Mesodermal cell (in vitro differentiated cells): Measurements from ENCODE around the gene ALCAM.

ENCODE experiments used
- H3K27ac ChIP-seq: 2 replicates; pipeline ENCODE4 v1.7.0; 2013; ENCODE audit warnings: mild to moderate bottlenecking, low read depth, low read length, moderate library complexity; ENCODE audit not compliant: severe bottlenecking
- H3K36me3 ChIP-seq: 2 replicates; pipeline ENCODE4 v1.7.1; 2013; ENCODE audit warnings: mild to moderate bottlenecking, low read length, moderate library complexity; ENCODE audit not compliant: control insufficient read depth, insufficient read depth
- H3K4me1 ChIP-seq: one replicate; pipeline ENCODE4 v1.7.1; 2013; ENCODE audit warnings: mild to moderate bottlenecking, low read length; ENCODE audit not compliant: insufficient read depth, control insufficient read depth, poor library complexity, severe bottlenecking
- H3K4me3 ChIP-seq: 2 replicates; pipeline ENCODE4 v1.7.0; 2013; ENCODE audit warnings: low read length, control low read depth, mild to moderate bottlenecking; ENCODE audit not compliant: insufficient read depth, poor library complexity, severe bottlenecking; ENCODE audit errors: extremely low read depth
- H3K9me3 ChIP-seq: 2 replicates; pipeline ENCODE4 v1.7.1; 2013; ENCODE audit warnings: mild to moderate bottlenecking, low read length, moderate library complexity; ENCODE audit not compliant: control insufficient read depth
- WGBS, 2 experiments: methylation state at CpG; one replicate each; pipeline ENCODE4 v1.1.5; 2013; ENCODE audit warnings: missing lambda C conversion rate in 2 of 2; ENCODE audit not compliant: insufficient coverage in 2 of 2; 5-methylcytosine and 5-hydroxymethylcytosine counted together

ALCAM gene

DNA sequence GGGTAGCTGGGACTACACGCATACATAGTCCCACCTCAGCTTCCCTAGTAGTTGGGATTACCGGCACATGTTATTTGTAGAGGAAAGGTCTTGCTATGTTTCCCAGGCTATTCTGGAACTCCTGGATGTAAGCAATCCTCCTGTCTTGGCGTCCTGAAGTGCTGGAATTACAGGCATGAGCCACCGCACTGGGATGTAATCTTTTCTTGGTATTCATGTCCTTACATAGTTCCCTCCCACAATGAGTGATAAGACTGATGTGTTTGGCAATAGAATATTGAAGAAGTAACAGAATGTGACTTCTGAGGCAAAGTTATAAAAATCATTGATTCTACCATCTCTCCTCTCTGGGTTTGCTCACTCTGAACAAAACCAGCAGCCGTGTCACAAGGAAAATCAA, 22.7 kb upstream of the ALCAM start:
- WGBS, 2 experiments = 73 to 85% methylated on average over 3 to 4 of the region's 5 CpGs
- Histone ChIP-seq H3K36me3 (no peaks in the 10 kb centered on the region), H3K4me3 (no peak overlapping the region), H3K9me3 (no peaks in the 10 kb centered on the region), H3K27ac (no peak overlapping the region), H3K4me1 (no peaks in the 10 kb centered on the region)

DNA sequence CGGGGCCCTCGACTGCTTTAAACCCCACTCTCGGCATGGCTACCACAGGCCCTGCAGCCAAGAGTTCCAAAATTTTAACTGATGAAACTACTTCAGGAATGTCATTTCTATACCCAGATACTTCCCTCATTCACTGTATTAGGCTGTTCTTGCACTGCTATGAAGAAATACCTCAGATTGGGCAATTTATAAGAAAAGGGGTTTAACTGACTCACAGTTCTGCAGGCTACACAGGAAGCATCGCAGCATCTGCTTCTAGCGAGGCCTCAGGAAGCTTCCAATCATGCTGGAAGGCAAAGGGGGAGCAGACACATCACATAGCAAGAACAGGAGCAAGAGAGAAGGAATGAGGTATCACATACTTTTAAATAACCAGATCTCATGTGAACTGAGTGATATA, 21.6 kb upstream of the ALCAM start:
- WGBS, 2 experiments = 91% methylated on average over 5 of the region's 5 CpGs; no CpG with 5 or more reads in 1 of the 2 experiments

GRCh38 chr3:105347625-105348302, 18.9 kb upstream of the ALCAM start:
- 100% methylated on average over 1 of the region's 3 CpGs for WGBS, 2 experiments
- Histone ChIP-seq H3K36me3 (no peaks in the 10 kb centered on the region), H3K27ac (no peak overlapping the region), H3K9me3 (no peaks in the 10 kb centered on the region), H3K4me3 (no peak overlapping the region), H3K4me1 (peaks cover 5% of the 10 kb centered on the region)

More for the DNA sequence above, 21.6 kb upstream of the ALCAM start:
- Histone ChIP-seq H3K36me3 (no peaks in the 10 kb centered on the region), H3K4me1 (no peaks in the 10 kb centered on the region), H3K4me3 (no peak overlapping the region), H3K27ac (no peak overlapping the region), H3K9me3 (no peaks in the 10 kb centered on the region)

DNA sequence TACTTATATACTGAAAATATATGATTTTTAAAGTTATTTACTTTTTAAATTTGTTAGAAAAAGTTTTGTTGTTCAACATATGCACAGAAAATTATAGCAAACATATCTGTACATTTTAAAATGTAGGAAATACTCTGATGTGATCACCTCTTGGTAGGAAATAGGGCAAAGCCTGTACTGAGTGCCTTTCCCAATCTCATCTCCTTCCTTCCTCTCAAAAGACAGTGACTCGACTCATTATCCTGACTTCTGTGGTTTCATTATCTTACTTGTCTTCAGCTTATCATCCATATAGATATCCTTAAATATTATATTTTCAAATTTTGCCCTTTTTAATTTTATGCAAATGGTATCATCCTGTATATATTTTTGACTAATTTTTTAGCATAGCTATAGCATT, 18.4 kb upstream of the ALCAM start:
- H3K9me3 ChIP-seq = no peaks in the 10 kb centered on the region
- H3K4me1 ChIP-seq = peaks cover 6% of the 10 kb centered on the region
- 100% methylated on average over 1 of the region's 1 CpG; no CpG with 5 or more reads in 1 of the 2 experiments for WGBS, 2 experiments
- H3K4me3 ChIP-seq = no peak overlapping the region
- H3K27ac ChIP-seq = no peak overlapping the region
- H3K36me3 ChIP-seq = no peaks in the 10 kb centered on the region

- no peak overlapping the region for H3K27ac ChIP-seq
These were observed 16.9 kb upstream of the ALCAM start for GRCh38 chr3:105349684-105350387.

DNA sequence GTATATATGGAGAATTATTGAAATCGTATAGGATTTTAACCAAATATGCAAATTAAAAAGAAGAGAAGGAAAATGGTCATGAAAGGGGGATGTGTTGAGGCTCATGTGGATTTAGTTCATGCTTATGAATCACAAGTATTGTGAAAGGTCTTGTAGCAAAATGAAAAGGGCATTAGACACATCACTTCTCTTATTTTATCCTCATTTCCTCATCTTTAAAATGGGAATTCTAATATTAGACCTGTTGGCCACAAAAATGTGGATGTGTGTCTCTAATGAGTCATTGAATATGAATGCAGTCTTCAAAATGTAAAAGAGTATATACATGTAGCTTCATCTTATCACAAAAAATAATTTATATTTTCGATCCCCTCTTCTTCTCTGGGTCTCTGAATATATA, 14.9 kb upstream of the ALCAM start:
- peaks cover 13% of the 10 kb centered on the region for H3K4me1 ChIP-seq
- 88 to 100% methylated on average over 1 of the region's 2 CpGs for WGBS, 2 experiments
- no peak overlapping the region for H3K4me3 ChIP-seq
- H3K36me3 ChIP-seq = no peaks in the 10 kb centered on the region
- no peaks in the 10 kb centered on the region for H3K9me3 ChIP-seq
- H3K27ac ChIP-seq = no peak overlapping the region

More at GRCh38 chr3:105349684-105350387, 16.9 kb upstream of the ALCAM start:
- 80% methylated on average over 1 of the region's 2 CpGs; no CpG with 5 or more reads in 1 of the 2 experiments for WGBS, 2 experiments
- Histone ChIP-seq H3K36me3 (no peaks in the 10 kb centered on the region), H3K9me3 (no peaks in the 10 kb centered on the region), H3K4me1 (peaks cover 6% of the 10 kb centered on the region), H3K4me3 (no peak overlapping the region)

DNA sequence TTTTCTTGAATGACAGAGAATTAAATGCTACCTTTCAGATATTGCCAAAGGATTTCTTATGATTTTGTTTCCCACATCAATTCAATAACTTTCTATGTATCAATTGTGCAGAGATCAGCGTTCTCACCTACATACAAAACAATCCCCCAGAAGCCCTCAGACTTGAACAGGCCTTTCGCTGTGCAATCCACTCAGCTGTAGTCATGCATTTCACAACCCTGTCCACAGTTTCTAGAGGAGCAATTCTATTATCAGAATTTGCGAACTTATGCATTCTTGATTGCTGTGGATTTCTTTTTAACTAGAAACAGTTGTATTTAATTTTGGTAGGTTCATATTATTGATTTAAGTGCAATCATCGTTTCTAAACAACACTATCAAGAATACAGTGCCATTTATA, 13.7 kb upstream of the ALCAM start:
- WGBS, 2 experiments = 86 to 100% methylated on average over 2 of the region's 4 CpGs
- no peak overlapping the region for H3K27ac ChIP-seq
- peaks cover 13% of the 10 kb centered on the region for H3K4me1 ChIP-seq
- no peaks in the 10 kb centered on the region for H3K9me3 ChIP-seq
- no peak overlapping the region for H3K4me3 ChIP-seq
- H3K36me3 ChIP-seq = no peaks in the 10 kb centered on the region

- H3K9me3 ChIP-seq = no peaks in the 10 kb centered on the region
- H3K27ac ChIP-seq = peak overlapping the region; percentile 30
- peaks cover 13% of the 10 kb centered on the region for H3K4me1 ChIP-seq
- H3K36me3 ChIP-seq = no peaks in the 10 kb centered on the region
- peak overlapping the region; percentile 19 for H3K4me3 ChIP-seq
- WGBS, 2 experiments = 41 to 46% methylated on average over 15 to 27 of the region's 37 CpGs
These were observed 13.1 kb upstream of the ALCAM start for GRCh38 chr3:105353485-105354161.

DNA sequence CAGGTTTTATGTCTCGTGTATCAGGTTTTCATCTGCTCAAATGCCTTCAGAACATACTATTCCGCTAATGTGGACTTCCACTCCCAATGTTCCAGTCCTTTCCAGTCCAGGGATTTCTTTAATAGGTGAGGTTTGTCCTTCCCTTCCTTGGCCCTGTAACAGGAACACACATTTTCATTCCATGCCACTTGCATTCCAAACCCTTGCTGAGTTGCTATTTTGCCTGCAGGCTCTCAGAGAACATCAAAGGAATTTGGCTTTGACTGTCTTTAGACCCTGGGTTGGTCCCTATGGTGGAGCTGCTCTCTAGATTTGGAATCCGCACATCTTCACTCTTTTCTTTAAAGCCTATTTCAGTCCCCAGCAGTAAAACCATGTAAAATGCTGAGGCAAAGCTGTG, 12.3 kb upstream of the ALCAM start:
- peak overlapping the region; percentile 30 for H3K27ac ChIP-seq
- no peaks in the 10 kb centered on the region for H3K36me3 ChIP-seq
- H3K9me3 ChIP-seq = no peaks in the 10 kb centered on the region
- 37 to 50% methylated on average over 1 to 2 of the region's 3 CpGs for WGBS, 2 experiments
- H3K4me3 ChIP-seq = peak overlapping the region; percentile 19
- peaks cover 18% of the 10 kb centered on the region for H3K4me1 ChIP-seq

DNA sequence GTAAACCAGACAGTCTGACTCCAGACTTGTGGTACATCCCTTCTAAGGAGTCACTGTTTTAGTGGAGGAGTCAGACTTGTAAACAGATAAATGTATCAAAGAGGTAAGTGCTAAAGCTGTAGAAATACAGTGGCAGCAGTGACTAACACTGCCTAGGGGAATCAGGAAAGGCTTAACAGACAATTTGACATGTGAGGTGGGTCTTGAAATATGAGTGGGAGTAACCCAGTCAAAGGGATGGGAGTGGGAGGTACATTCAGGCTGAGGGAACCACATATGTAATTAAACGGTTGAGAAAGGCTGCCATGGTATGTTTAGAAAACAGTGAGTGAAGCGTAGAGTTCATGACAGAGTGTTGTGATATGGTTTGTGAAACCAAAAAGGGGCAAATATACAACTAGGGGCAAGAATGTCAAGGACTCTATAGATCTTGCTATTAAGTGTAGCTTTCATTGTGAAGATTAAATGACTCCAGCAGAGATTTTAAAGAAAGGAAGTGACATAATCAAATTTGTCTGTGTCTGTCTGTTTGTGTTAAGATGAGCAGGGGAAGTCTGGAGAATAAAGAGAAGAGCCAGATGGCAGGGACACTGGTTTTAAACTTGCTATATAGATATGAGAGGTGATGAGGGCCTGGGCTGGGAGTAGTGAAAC, 11.2 kb upstream of the ALCAM start:
- no peaks in the 10 kb centered on the region for H3K9me3 ChIP-seq
- H3K4me3 ChIP-seq = no peak overlapping the region
- 71 to 78% methylated on average over 2 of the region's 2 CpGs for WGBS, 2 experiments
- no peaks in the 10 kb centered on the region for H3K36me3 ChIP-seq
- H3K27ac ChIP-seq = peak overlapping the region; percentile 48
- peaks cover 24% of the 10 kb centered on the region for H3K4me1 ChIP-seq
